DND-41 (cell line): ENCODE measurements around the gene ADGRG7.

Experiments used
- ATAC-seq: fragments of 200-7000 bp; cut with Tn5 transposase; 3 replicates; pipeline ENCODE4 v1.9.1; 2021; ENCODE audit warnings: low read depth; ENCODE audit not compliant: insufficient read depth
- DNase-seq: peaks from one replicate; pipeline ENCODE4 v3.0.0-alpha.2; 2020
- H2AFZ ChIP-seq: 2 replicates; pipeline ENCODE4 v1.6.0; 2012; ENCODE audit warnings: low read depth, low read length
- H3K27ac ChIP-seq: 2 replicates; pipeline ENCODE4 v1.5.1; 2012; ENCODE audit warnings: low read length, inconsistent platforms
- H3K27me3 ChIP-seq: fragments of 200-600 bp; sonication (generic); 2 replicates; pipeline ENCODE4 v1.6.0; 2012; ENCODE audit warnings: low read length, mild to moderate bottlenecking, inconsistent platforms; ENCODE audit not compliant: insufficient read depth, poor library complexity
- H3K36me3 ChIP-seq: 2 replicates; pipeline ENCODE4 v1.5.1; 2012; ENCODE audit warnings: low read length, inconsistent platforms; ENCODE audit not compliant: insufficient read depth
- H3K4me1 ChIP-seq: 2 replicates; pipeline ENCODE4 v1.5.1; 2012; ENCODE audit warnings: mild to moderate bottlenecking, low read length; ENCODE audit not compliant: insufficient read depth
- H3K4me2 ChIP-seq: 2 replicates; pipeline ENCODE4 v1.6.0; 2012; ENCODE audit warnings: mild to moderate bottlenecking, moderate library complexity, low read length, inconsistent platforms; ENCODE audit not compliant: insufficient read depth
- H3K4me3 ChIP-seq, 2 experiments: fragments of 200-600 bp in 1 of 2; shearing (Covaris generic) in 1 of 2; 2 replicates each; pipeline ENCODE4 v1.5.1; 2012 to 2016; ENCODE audit warnings: inconsistent platforms in 2 of 2, low read length in 2 of 2, mild to moderate bottlenecking in 2 of 2, low read depth in 1 of 2, moderate library complexity in 1 of 2
- H3K79me2 ChIP-seq: 2 replicates; pipeline ENCODE4 v1.6.0; 2012; ENCODE audit warnings: low read length, inconsistent platforms; ENCODE audit not compliant: insufficient read depth
- H3K9ac ChIP-seq: 2 replicates; pipeline ENCODE4 v1.6.0; 2012; ENCODE audit warnings: low read depth, mild to moderate bottlenecking, inconsistent platforms, low read length, moderate library complexity
- H3K9me3 ChIP-seq: 2 replicates; pipeline ENCODE4 v1.5.1; 2012; ENCODE audit warnings: low read length, moderate library complexity, mild to moderate bottlenecking, inconsistent platforms; ENCODE audit not compliant: insufficient read depth, severe bottlenecking
- H4K20me1 ChIP-seq: 2 replicates; pipeline ENCODE4 v1.6.0; 2012; ENCODE audit warnings: low read length; ENCODE audit not compliant: insufficient read depth
- EZH2 ChIP-seq: IDR thresholded peaks from 3 replicates; pipeline ENCODE4 v1.6.1; 2012; ENCODE audit warnings: borderline replicate concordance, low read depth, mild to moderate bottlenecking, moderate library complexity, low read length, inconsistent platforms; ENCODE audit not compliant: severe bottlenecking
- TF ChIP-seq, protein P1 (sequence below): IDR thresholded peaks from 2 replicates; pipeline ENCODE4 v1.5.1; 2012; ENCODE audit warnings: borderline replicate concordance, low read length, moderate library complexity, mild to moderate bottlenecking; ENCODE audit not compliant: poor library complexity, severe bottlenecking; ENCODE audit errors: extremely low read depth

The ADGRG7 gene

DNA sequence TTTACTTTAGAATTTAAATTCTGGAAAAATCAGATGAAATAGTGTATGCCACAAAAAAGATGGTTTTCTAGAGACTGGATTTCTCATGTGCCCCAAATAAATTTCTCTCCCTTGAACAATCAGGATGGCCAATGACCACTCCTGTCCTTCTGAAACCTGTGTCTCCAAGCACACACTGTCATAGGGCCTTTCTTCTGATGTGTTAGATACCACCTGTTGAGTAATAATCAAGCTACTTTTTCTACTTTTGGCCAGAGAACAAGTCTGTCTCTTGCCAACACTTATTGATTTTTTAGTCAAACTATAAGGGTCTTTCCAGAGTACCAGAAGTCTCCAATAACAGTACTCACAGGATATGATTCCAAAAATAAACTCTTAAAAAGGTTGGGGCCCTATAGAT is 83.8 kb downstream of the ADGRG7 start:
- H3K4me1 ChIP-seq = no peaks in the 10 kb centered on the region
- H3K27me3 ChIP-seq = peaks cover 3% of the 10 kb centered on the region
- H3K9ac ChIP-seq = no peak overlapping the region
- no peak for TF ChIP-seq EZH2
- TF ChIP-seq, protein P1, sequence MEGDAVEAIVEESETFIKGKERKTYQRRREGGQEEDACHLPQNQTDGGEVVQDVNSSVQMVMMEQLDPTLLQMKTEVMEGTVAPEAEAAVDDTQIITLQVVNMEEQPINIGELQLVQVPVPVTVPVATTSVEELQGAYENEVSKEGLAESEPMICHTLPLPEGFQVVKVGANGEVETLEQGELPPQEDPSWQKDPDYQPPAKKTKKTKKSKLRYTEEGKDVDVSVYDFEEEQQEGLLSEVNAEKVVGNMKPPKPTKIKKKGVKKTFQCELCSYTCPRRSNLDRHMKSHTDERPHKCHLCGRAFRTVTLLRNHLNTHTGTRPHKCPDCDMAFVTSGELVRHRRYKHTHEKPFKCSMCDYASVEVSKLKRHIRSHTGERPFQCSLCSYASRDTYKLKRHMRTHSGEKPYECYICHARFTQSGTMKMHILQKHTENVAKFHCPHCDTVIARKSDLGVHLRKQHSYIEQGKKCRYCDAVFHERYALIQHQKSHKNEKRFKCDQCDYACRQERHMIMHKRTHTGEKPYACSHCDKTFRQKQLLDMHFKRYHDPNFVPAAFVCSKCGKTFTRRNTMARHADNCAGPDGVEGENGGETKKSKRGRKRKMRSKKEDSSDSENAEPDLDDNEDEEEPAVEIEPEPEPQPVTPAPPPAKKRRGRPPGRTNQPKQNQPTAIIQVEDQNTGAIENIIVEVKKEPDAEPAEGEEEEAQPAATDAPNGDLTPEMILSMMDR = no peak
- H3K9me3 ChIP-seq = no peaks in the 10 kb centered on the region
- H3K4me2 ChIP-seq = no peak overlapping the region
- no peaks in the 10 kb centered on the region for H3K36me3 ChIP-seq
- H2AFZ ChIP-seq = no peak overlapping the region
- no peak overlapping the region for H3K4me3 ChIP-seq
- no peaks in the 10 kb centered on the region for H4K20me1 ChIP-seq
- DNase-seq = no peak
- no peaks in the 10 kb centered on the region for H3K79me2 ChIP-seq
- ATAC-seq = no peak
- H3K27ac ChIP-seq = no peak overlapping the region

DNA sequence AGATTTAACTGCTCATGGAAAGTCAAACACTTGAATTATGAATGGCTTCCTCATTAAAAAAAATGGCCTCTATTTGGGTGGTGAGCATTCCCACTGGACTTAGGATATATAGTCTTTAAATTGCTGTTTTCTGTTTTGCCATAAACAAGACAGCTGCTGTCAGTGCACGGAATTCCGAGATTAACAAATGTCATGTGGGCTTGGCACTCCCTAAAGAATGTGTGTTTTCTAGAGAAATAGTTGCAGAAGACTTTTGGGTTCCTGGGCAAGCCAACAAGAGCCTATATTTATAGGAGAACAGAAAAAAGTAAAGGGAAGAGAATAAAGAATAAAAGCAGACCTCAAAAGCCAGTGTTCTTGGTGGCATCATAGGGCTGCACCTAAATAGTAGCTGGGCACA is 86.3 kb downstream of the ADGRG7 start:
- no peak overlapping the region for H3K4me2 ChIP-seq
- no peaks in the 10 kb centered on the region for H3K79me2 ChIP-seq
- no peak overlapping the region for H3K9ac ChIP-seq
- peaks cover 3% of the 10 kb centered on the region for H3K27me3 ChIP-seq
- no peak for ATAC-seq
- no peak overlapping the region for H3K4me3 ChIP-seq
- H4K20me1 ChIP-seq = no peaks in the 10 kb centered on the region
- no peak for DNase-seq
- no peak overlapping the region for H3K27ac ChIP-seq
- no peak overlapping the region for H2AFZ ChIP-seq
- no peak for TF ChIP-seq EZH2
- TF ChIP-seq, protein P1 = no peak
- H3K36me3 ChIP-seq = no peaks in the 10 kb centered on the region
- H3K4me1 ChIP-seq = no peaks in the 10 kb centered on the region
- no peaks in the 10 kb centered on the region for H3K9me3 ChIP-seq

DNA sequence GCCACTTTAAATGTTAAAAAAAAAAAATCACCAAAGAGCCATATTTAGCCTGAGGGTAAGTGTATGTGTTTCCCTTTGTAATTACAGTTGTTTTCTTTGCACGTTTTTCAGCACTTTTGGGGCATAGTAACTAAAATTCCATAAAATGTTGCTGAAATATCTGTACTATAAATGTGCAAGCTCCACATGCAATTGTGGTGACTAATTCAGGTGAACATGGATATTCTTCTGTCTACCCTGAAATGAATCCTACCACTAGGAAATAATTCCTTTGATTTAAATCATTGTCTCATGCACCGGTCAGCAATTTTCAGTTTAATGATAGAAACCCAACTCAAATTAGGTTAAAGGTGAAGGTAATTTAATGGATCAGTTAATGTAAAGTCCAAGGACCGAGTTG is 86.8 kb downstream of the ADGRG7 start:
- H3K9ac ChIP-seq = no peak overlapping the region
- DNase-seq = no peak
- no peak overlapping the region for H3K27ac ChIP-seq
- no peaks in the 10 kb centered on the region for H3K36me3 ChIP-seq
- no peaks in the 10 kb centered on the region for H3K79me2 ChIP-seq
- H3K9me3 ChIP-seq = no peaks in the 10 kb centered on the region
- H3K4me2 ChIP-seq = no peak overlapping the region
- TF ChIP-seq EZH2 = no peak
- TF ChIP-seq, protein P1 = no peak
- H2AFZ ChIP-seq = no peak overlapping the region
- H4K20me1 ChIP-seq = no peaks in the 10 kb centered on the region
- peaks cover 3% of the 10 kb centered on the region for H3K27me3 ChIP-seq
- H3K4me3 ChIP-seq = no peak overlapping the region
- ATAC-seq = no peak
- no peaks in the 10 kb centered on the region for H3K4me1 ChIP-seq

DNA sequence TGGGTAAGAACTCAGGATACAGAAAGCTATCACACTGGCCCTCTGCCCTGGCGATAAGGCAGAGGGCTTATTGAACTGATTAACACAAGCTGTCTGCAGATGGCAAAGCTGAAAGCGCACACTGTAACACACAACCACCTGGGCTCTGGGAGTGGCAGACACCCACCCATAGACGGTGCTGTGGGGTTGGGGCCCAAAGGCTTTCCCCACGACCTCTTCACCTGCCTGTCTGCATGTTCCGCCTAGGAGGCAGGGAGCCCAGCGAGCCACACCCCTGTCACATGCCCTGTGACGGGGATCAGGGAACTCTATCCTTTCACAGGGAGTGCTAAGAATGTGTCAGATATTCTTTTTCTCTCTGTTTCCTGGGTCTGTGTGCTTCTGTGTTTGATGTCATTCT is 87.8 kb downstream of the ADGRG7 start:
- Histone ChIP-seq H3K79me2 (no peaks in the 10 kb centered on the region), H3K27ac (no peak overlapping the region), H4K20me1 (no peaks in the 10 kb centered on the region), H2AFZ (no peak overlapping the region), H3K9me3 (no peaks in the 10 kb centered on the region), H3K4me3 (no peak overlapping the region), H3K4me1 (no peaks in the 10 kb centered on the region), H3K4me2 (no peak overlapping the region), H3K9ac (no peak overlapping the region), H3K36me3 (no peaks in the 10 kb centered on the region), H3K27me3 (peaks cover 3% of the 10 kb centered on the region)
- TF ChIP-seq EZH2 = no peak
- TF ChIP-seq, protein P1 = no peak
- DNase-seq (no peak), ATAC-seq (no peak)
